ENCODE data around the gene TSC22D4.
"Not testable (repeated sequence)": the region's sequence is repeated elsewhere in the genome, so short reads cannot be mapped to it uniquely, and the experiment has no call there.

Gene TSC22D4

GRCh38 chr7:100441641-100442535 is 37.1 kb downstream of the TSC22D4 start:
- no peak for DNase-seq

- DNase-seq: not testable (repeated sequence)
Measured at GRCh38 chr7:100439244-100439643, 39.8 kb downstream of the TSC22D4 start.

GRCh38 chr7:100438731-100439130 is 40.3 kb downstream of the TSC22D4 start:
- not testable (repeated sequence) for DNase-seq

- DNase-seq: no peak
Measured at GRCh38 chr7:100438172-100438571, 40.8 kb downstream of the TSC22D4 start.

- DNase-seq: no peak
Measured at GRCh38 chr7:100437150-100438100, 41.6 kb downstream of the TSC22D4 start.

GRCh38 chr7:100435401-100436304 is 43.4 kb downstream of the TSC22D4 start:
- DNase-seq: peak; percentile 21

GRCh38 chr7:100434297-100435144 is 44.5 kb downstream of the TSC22D4 start:
- no peak for DNase-seq

- DNase-seq: no peak
Measured at GRCh38 chr7:100433592-100434296, 45.3 kb downstream of the TSC22D4 start.

GRCh38 chr7:100433276-100433591 is 45.8 kb downstream of the TSC22D4 start:
- no peak for DNase-seq

- DNase-seq: no peak
Measured at GRCh38 chr7:100432621-100433275, 46.3 kb downstream of the TSC22D4 start.

- DNase-seq: no peak
Measured at GRCh38 chr7:100432053-100432452, 47.0 kb downstream of the TSC22D4 start.

GRCh38 chr7:100431286-100431735 is 47.7 kb downstream of the TSC22D4 start:
- DNase-seq: no peak

GRCh38 chr7:100430493-100431285 is 48.3 kb downstream of the TSC22D4 start:
- DNase-seq: no peak

- peak; percentile 91 for DNase-seq
Measured at GRCh38 chr7:100429637-100430492, 49.1 kb downstream of the TSC22D4 start, which contains the start of gene MEPCE. MEPCE (plus strand) TSS chr7:100429831; CDS start chr7:100430019, 188 bp downstream.

- peak; percentile 100 for DNase-seq
Measured at GRCh38 chr7:100428967-100429636, 49.9 kb downstream of the TSC22D4 start.

- DNase-seq: peak; percentile 97
Measured at GRCh38 chr7:100428199-100428966, 50.6 kb downstream of the TSC22D4 start, which contains the start of gene ZCWPW1. ZCWPW1 (minus strand) TSS chr7:100428703; CDS start chr7:100420649, 8,054 bp downstream.

GRCh38 chr7:100427762-100428198 is 51.2 kb downstream of the TSC22D4 start:
- no peak for DNase-seq

All from inflammatory macrophage treated with lipopolysaccharide for 4 hours (primary cell).